NCI-H1417 treated with DMSO at 0.1 percent for 48 hours (cell line): Measurements from ENCODE around the gene STXBP4.
A peak's percentile ranks its signal among the peaks of the same experiment; 100 is the strongest.
"Not testable (repeated sequence)": the region's sequence is repeated elsewhere in the genome, so short reads cannot be mapped to it uniquely, and the experiment has no call there.

Source experiments
- DNase-seq: peaks from one replicate; lab custom pipeline; 2025; lab: John Stamatoyannopoulos, UW

Gene STXBP4

DNA sequence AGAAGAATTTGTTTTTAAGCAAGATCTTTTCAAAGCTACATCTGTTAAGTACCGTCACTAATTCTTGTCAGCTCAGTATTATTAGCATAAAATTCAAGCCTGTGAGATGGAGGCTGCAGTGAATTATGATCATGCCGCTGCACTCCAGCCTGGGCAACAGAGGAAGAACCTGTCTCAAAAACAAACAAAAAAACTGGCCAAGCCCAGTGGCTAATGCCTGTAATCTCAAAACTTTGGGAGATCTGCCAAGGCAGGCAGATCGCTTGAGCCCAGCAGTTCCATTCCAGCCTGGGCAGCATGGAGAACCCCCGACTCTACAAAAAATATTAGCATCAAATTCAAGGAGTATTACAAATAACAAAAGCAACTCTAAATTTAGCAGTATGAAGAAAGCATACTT, 88.0 kb downstream of the STXBP4 start:
- DNase-seq, result no peak

DNA sequence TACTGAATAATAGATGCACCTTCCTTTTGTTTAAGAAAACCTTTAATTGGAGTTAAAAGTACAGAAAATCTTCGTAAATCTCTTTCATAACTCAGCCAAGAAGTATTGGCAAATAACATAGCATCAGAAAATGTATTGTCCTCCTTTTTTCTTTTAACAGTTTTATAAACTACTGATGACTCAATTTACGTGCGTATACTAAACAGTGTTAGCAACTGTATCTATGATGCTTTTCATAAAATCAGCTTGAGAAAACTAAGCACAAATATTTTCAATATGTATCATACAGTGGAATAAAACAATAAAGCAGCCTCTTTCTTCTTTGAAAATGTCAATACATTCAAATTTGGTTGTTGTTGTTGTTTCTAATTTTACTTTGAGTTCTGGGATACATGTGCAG, 88.6 kb downstream of the STXBP4 start:
- DNase-seq, result no peak

DNA sequence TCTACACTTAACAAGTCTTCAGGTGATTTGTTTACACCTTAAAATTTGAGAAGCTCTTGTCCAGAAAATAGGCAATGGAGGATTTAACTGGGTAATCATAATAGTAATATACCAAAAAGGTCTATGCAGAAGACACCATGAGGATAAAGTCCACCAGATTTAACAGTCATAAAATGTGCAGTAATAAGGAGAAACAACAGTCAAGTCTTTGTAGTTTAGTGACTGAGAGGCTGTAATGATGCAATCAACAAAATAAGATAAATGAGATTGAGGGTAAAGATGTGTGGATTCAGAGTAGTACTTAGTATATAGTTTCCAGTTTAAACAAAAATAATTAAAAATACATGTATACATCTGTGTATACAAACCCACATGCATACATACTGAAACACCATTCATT, 91.2 kb downstream of the STXBP4 start:
- DNase-seq, result no peak

DNA sequence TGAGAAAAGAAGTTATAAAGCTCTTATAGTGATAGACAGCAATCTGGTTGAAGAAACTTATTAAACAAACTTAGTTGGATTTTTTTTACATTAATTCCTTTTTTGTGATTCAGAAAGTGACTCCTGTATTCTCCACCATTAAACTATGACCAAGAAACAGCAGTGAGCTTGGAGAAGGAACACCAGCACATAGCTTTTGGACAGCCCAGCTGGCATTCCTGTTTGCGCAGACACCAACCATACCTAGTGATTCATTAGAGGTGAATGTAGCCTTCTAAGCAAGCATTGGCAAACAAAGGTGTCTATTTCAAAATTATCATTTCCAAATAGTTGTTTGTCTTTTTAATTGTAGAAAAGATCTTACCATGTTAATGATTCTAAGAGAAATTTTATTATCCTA, 94.4 kb downstream of the STXBP4 start:
- no peak for DNase-seq

DNA sequence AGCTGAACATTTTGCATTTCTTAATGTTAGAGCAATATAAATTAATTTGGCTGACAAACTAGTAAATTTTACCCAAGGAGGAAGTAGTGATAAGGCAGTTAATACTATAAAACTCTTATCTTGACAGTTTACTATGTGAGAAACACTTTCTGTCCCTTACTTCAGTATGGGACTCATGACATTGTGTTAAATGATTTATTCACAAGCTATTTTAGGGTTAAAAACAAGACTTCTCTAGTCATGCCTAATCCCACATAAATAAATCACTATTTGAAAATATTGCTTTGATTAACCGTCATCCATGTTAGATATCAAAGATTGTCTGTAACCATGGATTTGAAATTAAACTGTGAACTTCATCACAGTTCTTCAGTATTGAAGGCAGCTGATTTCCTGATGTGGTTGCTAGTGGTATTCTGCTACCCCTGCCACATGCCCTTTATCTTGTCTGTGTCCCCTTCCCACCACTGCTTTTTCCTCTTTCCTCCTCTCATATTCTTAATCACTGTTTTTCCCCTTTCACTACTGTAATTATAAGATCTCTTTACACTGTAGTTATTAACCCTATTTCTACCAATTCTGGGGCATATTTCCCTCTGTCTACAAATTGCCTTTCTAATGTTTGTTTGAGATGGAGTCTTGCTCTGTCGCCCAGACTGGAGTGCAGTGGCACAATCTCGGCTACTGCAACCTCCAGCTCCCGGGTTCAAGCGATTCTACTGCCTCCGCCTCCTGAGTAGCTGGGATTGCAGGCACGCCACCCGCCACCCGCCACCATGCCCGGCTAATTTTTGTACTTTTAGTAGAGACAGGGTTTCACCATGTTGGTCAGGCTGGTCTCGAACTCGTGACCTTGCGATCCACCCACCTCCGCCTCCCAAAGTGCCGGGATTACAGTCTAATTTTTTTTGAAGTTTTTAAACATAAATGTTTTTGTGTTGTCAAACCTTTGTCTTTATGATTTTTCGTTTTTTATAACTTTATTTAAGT, 95.6 kb downstream of the STXBP4 start:
- DNase-seq, result no peak

DNA sequence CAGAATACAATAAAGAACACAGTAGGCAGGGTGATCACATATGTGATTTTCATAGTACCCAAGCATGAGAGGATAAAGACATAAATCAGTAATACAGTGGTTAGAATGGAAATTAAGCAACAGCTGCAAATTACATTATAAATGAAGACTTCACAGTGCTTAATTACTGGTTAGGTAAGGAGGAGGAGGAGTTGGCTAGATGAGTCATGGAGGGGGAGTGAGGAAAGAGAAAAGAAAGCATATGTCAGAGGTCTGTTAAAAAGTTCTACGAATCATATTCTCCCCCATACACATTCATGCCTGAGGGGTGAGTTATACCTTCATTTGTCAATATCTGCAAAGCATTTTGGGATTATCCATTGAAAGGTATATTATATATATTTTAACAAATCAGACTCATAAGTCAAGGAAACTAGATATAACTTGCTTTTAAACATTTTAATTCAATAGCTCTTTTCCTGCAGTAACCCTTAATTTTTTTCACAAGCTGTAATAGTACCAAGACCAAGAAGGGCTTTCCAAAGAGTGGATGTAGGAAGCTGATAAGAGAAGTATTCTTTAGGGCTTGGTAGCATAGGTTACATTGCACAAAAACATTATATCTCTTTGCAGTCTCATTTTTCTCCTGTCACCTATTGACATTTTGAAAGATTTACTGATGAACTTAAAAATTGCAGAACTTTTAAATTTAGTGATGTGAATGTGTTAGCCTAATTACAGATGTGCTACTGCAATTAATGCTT, 99.3 kb downstream of the STXBP4 start:
- peak; percentile 50 for DNase-seq

DNA sequence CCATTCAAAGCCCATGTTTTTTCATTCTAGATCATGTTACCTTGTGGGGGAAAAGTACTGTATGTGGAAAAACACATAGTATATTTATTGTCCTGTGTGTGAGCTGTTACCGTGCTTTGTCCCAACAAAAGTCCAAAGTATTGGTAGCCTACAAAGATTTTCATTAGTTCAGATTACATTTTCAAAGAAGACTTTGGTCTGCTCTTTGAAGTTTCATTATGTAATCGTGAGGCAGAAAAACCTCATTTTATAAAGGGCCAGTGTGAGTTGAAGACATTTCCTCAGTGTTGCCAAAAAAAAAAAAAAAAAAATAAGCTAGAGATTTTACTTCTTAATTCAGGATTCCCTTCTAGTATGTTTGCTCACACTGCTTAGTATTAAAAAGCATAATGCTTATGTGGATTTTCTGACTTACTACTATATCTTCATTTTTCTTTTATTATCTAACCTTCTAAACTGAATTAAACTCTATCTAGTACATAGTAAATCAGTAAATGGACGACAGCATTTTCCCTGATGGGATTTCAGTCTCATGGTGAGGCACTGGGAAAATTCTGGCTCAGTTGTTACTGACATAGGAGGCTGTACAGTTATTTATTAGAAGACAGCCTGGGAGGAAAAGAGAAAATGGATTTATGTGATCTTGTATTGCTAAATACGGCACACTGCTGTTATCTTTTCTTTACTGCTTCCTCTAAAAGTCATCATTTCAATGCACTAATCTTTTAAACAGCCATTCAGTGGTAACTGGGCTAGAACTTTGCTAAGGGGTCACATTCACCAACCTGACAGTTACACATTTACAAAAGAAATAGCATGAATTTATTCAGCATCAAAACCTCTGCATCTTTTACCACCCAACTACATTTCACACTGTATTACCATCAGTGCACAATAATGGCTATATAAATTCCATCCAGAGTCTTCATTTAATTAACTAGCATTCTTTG, 100.6 kb downstream of the STXBP4 start:
- no peak for DNase-seq

DNA sequence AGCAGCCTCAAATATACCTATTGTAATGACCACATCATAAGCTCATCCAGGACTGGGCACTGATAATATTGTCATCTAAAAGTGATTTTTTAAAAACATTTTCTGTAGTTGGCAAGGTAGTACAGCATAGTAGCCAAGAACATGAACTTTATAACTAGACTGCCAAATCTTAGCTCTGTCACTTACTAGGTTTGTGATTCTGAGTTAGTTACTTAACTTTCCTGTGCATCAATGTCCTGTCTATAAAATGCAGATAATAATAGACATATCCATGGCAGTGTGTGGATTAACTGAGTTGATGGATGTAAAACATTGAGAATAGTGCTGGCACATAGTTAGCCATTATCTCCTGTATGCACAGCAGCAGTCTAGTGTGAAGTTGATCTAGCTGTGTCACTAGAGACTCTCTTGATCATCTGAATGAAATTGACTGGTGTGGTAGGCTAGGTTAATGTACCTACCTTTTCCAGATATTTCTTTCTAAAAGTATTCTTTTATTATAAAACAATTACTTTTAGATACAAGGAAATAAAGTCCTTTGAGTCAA, 101.5 kb downstream of the STXBP4 start:
- DNase-seq, result no peak

DNA sequence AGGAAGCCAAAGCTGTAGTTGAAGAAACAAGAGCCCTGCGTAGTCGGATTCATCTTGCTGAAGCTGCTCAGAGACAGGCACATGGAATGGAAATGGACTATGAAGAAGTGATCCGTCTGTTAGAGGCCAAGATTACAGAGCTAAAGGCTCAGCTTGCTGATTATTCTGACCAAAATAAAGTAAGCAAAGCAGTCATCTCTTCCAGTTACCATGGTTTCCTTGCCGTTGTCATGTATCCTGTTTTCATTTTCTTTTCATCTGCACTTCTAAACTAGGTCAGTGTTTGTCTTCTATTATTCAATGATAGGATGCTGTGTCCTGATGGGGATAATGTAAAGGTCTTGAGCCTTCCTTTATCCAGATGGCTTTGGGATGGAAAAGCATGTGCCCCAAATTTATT, 104.3 kb downstream of the STXBP4 start:
- DNase-seq, result no peak

DNA sequence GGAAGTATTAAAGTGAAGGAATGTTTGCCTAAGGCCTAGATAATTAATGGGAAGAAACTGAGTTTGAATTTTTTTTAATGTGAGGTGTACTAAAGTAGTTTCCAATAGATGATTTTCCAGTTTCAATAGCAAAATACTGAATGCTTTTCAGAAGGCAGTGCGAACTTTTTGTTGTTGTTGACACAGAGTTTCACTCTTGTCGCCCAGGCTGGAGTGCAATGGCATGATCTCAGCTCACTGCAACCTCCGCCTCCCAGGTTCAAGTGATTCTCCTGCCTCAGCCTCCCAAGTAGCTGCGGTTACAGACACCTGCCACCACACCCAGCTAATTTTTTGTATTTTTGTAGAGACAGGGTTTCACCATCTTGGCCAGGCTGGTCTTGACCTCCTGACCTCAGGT, 104.9 kb downstream of the STXBP4 start:
- not testable (repeated sequence) for DNase-seq

DNA sequence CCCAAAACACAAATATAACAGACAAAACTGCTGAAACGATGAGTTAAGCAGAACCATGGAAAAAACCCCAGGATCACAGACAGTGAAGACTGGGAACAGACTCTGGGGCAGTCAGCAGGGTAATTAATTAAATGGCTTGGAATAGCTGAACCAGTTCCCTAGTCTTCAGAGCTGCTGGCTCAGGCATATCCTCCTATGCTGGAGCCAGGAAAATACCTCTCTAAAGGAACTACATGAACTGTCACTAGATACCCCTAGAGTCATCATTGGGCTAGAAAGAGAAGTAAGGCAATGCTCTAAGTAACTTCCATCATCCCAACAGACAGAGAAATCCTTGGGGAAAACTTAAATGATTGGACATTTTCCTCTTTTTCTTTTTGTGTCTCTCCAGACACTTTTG, 113.0 kb downstream of the STXBP4 start:
- DNase-seq, result no peak

DNA sequence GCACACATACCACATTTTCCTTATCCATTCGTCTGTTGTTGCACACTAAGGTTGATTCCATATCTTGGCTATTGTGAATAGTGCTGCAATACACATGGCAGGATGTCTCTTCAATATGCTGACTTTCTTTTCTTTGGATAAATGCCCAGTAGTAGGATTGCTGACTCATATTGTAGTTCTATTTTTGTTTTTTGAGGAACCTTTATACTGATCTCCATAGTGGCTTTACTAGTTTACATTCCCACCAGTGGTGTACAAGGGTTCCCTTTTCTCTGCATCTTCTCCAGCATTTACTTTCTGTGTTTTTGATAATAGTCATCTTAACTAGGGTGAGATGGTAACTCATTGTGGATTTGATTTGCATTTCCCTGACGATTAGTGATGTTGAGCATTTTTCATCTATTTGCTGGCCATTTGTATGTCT, 118.1 kb downstream of the STXBP4 start:
- no peak for DNase-seq

DNA sequence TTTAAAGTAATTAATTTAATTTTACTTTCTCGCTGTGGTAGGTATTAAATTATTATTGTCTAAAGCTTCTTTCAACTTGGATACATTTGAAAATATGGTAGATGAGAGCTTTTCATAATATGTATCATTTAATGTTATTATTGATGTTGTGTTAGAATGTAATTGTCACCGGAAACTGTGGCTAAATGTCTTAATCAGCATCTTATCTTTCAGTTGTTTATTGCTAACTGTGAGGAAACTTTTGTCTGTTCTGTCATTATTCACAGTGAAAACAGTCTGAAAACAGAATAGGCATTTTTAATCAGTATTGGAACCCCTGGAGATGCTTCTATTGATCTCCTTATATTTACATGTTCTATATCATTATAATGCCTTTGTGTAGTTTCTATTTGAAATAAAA, 120.7 kb downstream of the STXBP4 start:
- DNase-seq, result no peak

DNA sequence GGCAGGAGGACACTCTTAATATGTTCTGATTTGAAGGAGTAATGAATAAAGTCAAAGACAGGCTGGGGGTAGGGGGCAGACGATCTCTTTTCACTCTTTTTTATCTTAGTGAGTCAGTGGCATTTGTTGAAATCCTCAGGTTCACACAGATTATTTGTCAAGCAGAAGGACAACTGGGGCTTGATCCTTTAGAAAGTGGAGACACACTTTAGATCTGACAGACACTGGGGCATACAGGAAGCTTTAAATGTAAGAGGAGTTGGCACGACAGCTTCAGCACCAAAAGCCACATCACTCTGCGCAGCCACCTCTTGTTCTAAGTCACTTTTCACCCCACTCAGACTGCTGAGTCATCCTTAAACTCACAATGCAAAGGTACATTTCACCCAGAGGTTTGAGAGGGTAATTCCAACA, 121.5 kb downstream of the STXBP4 start:
- DNase-seq, result no peak

DNA sequence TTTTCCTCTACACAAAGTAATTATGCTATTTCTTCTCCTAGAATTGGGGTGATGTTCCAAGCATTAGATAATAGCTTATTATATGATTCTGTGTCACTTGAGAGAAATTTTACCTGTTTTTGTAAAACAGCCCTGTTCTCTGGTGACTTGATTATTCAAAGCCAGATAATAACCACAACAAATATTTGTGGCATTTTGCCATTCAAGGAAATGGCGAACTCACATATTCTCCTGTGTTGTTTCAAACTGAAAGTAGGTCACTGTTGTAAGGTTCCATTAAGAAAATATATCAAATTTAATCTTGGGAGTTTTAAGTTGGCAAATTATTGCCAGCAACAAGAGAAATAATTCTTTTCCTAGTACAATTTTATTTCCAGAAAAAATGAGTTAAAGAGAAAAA, 124.8 kb downstream of the STXBP4 start:
- no peak for DNase-seq

DNA sequence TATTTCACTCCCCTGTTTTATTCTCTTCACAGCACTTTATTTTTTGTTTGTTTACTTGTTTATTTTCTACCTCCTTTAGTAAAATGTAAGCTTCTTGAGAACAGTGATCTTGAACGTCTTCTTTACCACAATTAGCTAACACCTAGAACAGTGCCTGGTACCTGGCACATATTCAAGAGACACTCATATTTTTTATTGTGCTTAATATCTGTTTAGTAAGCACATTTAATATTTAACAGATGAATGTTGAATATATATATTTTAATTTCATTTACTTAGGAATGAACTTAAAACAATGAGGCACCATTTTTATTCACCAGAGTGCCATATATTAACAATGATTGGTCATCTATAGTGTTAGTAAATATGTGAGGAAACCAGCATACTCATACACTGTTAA, 130.2 kb downstream of the STXBP4 start:
- no peak for DNase-seq

DNA sequence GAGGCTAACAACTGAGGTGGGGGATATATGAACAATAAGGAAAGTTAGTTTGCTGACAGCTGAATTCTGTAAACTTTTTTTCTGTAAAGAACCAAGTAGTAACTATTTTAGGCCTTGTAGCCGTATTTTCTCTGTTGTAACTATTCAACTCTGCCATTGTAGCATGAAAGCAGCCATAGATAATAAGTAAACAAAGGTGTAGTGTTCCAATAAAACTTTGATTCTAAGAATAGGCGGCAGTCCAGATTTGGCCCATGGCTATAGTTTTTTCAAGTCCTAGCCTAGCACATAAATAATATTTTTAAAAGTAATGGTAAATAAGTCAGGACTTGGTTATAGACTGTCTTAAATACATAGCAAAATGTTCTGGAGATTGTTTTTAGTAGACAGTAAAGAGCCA, 142.0 kb downstream of the STXBP4 start:
- DNase-seq, result no peak

DNA sequence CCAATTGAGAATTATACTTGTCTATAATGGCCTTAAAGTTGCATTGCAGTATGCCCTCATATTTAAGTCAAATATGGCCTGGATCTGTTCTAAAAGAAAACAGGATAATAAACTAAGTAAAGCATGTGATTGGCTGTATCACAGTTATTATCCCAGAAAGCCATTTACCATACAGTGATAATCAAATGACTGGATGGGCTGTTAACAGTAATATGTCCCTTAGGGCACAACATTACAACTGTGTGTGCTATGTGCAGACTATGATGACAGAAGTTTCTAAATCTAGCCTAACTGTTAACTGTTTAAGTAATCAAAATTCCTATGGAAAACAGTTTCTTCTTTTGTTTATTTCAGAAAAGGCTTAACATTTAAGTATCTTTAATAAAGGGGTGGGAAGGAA, 145.7 kb downstream of the STXBP4 start:
- DNase-seq, result no peak

DNA sequence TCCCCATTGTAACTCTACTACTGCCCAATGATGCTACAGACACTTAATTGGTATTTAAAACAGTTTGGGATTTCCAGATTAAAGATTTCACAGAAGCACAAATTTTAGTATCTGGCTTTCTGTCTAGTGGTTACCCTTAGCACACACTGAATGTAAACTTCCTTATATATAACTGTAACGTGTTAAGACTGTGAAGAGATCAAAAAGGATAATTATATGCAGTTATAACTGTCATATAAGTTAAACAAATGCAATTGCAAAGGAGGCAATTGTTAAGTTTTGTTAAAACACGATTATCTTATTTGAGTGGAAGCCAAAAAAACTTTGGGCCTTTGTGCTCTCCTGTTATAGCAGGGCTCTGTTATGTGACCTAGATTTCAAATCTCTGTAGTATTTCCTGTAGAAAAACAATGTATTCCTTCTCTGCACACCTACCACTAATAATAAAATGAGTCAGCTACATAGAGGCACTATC, 147.9 kb downstream of the STXBP4 start:
- DNase-seq, result no peak

DNA sequence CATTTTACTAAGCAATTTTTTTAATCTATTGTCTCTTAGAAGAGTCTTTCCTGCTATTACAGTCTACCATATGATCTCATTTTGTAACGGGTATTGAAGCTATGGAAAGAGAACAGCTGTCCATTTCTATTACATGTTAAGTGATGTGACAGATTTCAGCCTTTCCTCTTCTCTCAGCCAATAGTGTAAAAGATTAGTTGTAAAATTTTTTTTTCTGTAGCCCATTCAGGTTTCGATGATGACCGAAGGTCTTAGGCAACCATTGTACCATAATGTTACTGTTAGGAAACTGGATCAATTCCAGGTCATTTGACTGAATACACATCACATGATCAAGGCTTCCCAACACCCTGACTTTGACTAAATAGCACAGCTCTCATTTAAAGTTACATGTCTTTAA, 148.6 kb downstream of the STXBP4 start:
- no peak for DNase-seq

DNA sequence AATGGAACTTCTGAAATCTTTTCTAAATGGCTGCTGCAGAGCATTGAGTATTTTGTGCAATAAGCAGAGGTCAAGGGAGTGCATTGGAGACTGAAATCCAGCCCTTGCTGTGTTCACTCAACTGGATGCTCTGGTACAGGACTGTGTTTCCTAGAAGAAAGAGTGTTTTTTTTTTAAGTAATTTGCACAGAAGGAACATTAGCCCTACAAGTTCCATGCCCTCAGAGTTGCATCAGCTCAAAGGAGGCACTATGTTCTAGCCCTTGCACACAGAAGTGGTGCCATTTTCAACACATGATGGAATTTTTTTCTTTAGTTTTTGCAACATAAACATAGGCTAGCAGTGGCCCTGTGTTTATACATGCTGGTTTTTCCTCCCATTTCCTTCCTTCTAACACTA, 152.1 kb downstream of the STXBP4 start:
- DNase-seq, result no peak

DNA sequence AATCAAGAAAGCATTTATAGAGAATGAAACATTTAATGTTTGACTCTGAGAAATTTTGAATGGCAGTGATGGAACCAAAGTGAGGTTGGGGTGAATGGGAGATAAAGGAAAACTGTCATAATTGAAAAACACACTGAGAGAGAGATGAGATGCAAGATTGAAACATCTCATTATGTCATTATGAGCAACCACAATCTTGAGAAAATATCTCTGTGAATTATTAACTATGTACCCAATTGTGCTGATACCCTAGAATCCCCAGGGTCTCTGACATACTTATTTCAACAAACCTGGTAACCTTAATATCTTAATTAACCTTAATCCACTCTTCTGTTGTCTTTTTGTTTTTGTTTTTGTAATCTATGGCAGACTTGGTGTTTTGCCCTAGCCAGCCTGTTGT, 152.7 kb downstream of the STXBP4 start:
- DNase-seq, result no peak
